Endothelial cell of hepatic sinusoid (primary cell): ENCODE results near the gene TAP1.

Experiments used
- in situ Hi-C: cut with HindIII; loops from 2 replicates; pipeline ENCODE4 v1.10.0; 2017; ENCODE audit warnings: low sequenced_read_pairs

Gene TAP1

DNA sequence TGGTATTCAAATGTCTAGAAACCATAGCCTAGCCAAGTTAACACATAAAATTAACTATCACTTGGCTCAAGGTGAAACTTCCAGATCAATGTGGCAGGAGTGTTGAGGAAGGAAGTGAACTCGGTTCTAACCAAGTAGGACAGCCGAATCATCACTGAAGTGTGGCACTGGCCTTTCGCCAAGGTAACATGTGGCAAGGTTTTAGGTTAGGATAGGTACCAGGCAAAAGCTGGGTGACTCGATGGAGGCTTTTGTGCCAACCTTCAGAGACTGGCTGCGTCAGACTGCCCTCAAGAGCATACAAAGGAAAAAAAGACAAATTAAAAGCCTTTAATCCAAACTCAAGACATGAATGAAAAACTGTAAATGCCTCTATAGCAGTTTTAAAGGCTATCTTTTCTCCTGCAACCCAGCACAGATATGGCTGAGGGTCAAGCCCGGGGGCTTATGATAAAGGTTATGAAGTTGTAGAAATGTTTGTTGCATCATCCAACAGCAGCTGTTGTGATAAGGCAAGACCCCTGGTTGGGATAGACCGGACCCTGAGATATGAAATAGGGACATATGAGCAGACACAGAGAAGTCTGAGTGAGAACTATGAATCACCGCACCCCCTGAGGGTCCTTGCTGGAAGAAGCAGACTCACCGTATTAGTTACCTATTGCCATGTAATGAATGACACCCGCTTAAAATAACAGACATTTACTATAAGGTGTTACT, 12.4 kb upstream of the TAP1 start:
- in situ Hi-C loops, result no loop called here

DNA sequence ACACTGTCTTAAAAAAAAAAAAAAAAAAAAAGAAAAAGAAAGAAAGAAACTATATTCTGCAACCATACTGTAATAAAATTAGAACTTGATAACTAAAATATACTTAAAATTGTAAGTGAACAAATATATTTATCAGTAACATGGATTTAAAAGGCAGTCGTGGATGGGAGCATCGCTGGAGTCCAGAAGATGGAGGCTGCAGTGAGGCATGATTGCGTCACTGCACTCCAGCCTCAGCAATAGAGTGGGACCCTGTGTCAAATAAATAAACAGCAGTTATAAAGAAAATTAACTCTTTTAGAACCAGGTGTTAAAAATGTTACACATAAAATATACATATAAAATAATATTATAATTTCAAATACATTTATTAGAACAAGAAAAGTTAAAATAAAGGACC, 9.2 kb upstream of the TAP1 start:
- in situ Hi-C loops, result no loop called here

GRCh38 chr6:32860674-32861073, 7.2 kb upstream of the TAP1 start:
- in situ Hi-C loops, result no loop called here

GRCh38 chr6:32858194-32858593, 4.7 kb upstream of the TAP1 start:
- in situ Hi-C loops, result no loop called here

DNA sequence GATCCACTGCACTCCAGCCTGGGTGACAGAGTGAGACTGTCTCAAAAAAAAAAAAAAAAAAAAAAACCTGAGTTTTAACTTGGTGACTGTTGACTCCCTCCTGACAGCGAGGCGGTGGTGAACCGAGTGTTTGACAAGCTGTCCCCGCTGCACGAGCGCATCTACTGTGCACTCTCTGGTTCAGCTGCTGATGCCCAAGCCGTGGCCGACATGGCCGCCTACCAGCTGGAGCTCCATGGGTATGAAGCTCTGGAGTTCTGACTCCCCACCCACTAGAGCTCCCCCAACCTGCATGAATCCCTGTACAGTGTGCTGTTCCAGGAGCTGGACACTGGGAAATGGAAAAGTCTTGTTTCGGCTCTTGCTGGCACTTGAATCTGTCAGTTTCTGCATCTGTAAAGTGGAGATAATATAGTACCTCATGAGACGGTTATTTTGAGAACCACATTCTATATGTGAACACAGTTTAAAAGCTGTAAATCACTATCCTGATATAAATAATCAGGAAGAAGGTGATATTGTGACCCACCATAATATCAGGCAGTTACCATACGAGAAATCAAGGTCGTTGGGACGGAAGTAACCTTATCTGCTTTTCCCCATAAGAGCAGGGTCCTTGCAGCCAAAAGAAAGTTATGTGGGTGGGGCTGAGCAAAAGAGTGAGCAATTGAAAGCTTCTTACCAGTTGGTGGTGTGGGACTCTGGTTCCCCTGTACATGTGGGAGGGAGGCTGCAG, 3.8 kb upstream of the TAP1 start:
- in situ Hi-C loops, result no loop called here

- in situ Hi-C loops, result no loop called here
Measured at GRCh38 chr6:32855467-32856174, 2.1 kb upstream of the TAP1 start.

DNA sequence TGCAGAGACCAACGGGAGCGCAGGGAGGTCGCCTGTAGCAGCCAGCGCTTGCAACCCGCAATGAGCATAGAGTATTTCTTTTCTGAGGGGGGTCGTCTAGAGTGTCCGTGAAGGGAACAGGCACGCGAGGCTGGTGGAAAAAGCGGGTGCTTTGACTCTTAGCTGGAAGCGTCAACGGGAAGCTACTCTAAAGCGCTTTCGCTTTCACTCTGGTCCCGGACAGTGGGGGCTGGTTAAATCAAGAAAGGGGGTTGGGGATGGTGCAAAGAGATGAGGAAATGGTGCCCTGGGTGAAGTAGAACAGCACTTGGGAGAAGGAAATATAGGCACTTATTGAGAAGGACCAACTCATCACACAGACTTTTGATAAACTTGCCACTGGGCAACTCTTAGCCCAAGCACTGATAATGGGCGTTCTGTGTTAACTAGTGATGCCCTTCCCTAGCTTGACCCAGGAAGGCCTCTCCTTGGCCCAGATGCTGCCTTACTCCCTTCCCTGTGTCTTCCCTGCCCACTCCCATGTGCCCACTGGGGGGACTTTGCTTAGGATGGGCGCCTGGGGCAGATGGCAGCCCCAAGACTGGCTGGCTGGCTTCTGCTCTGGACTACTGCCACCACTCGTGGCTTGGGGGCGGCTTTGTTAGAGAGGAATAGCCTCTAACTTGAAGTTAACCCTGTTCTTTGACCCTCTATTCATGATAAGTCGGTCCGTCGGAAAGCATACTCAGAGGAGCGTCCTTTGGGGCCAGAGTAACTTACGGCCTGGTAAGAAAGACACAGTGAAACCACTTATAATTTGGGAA, 1.1 kb upstream of the TAP1 start:
- in situ Hi-C loops, result no loop called here

GRCh38 chr6:32852844-32853540, 512 bp downstream of the TAP1 start:
- in situ Hi-C loops, result no loop called here

GRCh38 chr6:32852018-32852843, 1.3 kb downstream of the TAP1 start:
- in situ Hi-C loops, result no loop called here

- in situ Hi-C loops, result no loop called here
Measured at GRCh38 chr6:32851025-32851424, 2.5 kb downstream of the TAP1 start.

GRCh38 chr6:32849126-32849525, 4.4 kb downstream of the TAP1 start:
- in situ Hi-C loops, result no loop called here

DNA sequence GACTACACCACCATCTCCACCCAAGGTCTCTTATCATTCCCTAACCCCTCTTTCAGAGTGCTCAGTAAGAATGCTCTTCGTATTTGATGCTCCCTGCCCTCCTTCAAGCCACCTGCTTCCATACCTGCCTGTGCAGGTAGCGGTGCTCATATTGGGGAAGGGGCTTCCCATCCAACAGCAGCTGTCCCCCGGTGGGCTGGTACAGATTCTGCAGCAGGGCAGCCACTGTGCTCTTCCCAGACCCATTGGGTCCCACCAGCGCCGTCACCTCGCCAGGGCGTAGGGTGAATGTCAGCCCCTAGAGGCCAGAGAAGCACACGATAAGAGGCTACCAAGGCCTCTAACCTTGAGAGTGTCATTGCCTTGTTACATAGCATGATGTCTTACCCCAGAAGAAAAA, 5.7 kb downstream of the TAP1 start:
- in situ Hi-C loops, result no loop called here

GRCh38 chr6:32847004-32847403, 6.5 kb downstream of the TAP1 start:
- in situ Hi-C loops, result no loop called here

- in situ Hi-C loops, result no loop called here
Measured at GRCh38 chr6:32845384-32845884, 8.1 kb downstream of the TAP1 start.

GRCh38 chr6:32844839-32845383, 8.6 kb downstream of the TAP1 start:
- in situ Hi-C loops, result loop anchor here (5.0 kb wide), 1 partner anchor 122 kb away; the partner anchor contains the start of gene BRD2

- in situ Hi-C loops, result loop anchor here (5.0 kb wide), 1 partner anchor 123 kb away; the partner anchor contains the start of gene BRD2
Measured at GRCh38 chr6:32843979-32844838, 9.3 kb downstream of the TAP1 start, which contains the start of gene PSMB8. Gene PSMB8, minus strand, starts transcription at chr6:32844047. Its CDS starts 51 bp downstream, at chr6:32843996.

DNA sequence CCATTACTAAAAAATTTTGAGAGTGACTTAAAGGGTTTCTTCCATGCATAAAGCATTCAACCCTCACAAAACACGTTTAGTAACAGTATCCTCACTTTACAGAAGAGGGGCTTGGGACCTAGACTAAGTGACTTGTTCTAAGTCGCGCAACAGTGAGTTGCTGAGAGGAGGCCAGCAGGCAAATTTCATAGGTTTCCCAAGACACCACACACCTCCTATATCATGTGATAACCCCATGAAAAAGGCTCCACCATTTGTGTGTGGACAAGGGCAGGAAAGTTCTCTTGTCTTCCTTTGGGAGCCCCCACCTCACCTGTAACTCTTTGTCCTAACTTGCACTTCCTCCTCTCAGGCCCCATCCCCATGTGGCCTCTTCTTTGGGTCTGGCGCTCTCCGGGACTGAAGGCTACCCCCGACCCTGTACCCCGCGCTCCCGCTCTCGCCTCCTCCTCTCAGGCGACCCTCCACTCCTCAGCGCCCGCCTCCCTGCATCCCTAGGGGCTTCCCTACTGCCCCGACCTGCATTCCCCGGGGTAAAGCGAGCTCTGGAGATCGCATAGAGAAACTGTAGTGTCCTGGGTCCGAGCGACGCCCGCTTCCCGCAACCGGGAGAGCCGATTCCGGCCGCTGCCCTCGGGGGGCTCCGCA, 10.0 kb downstream of the TAP1 start:
- in situ Hi-C loops, result loop anchor here (5.0 kb wide), 1 partner anchor 124 kb away; the partner anchor contains the start of gene BRD2
